Endothelial cell of umbilical vein (primary cell): ENCODE results near the gene COL18A1. TPM values are rescaled to one million over a fixed set of nuclear protein-coding genes. Genes with fewer than 3 reads are reported as not detected.

Experiments
- BruUV-seq: library from RNA; stranded (reverse); fragments of 400-500 nt; replicated peaks from 2 replicates; lab custom pipeline; 2021; lab: Mats Ljungman, UMichigan
- CTCF ChIA-PET: fragments of 300-600, 350-600 bp; sonication (Branson Sonifier 250); formaldehyde crosslinking; loops from one replicate; lab custom pipeline; 2021; ENCODE audit warnings: antibody characterized with exemption, inconsistent platforms; lab: Charles Lee
- POLR2A ChIA-PET: fragments of 300-600, 350-600 bp; sonication (Branson Sonifier 250); formaldehyde crosslinking; loops from one replicate; lab custom pipeline; 2021; ENCODE audit warnings: antibody characterized with exemption, inconsistent platforms; lab: Charles Lee
- DNase-seq: peaks from one replicate; pipeline ENCODE4 v3.0.0-alpha.2; 2011; ENCODE audit warnings: low read depth, low spot score
- FAIRE-seq: peaks from 2 replicates; lab custom pipeline; 2011; peaks lifted over from hg19 to GRCh38; lab: Jason Lieb, UNC
- H2AFZ ChIP-seq: 2 replicates; pipeline ENCODE4 v1.6.0; 2012; ENCODE audit warnings: low read depth, low read length, control low read depth, inconsistent platforms
- H3K27ac ChIP-seq: 2 replicates; pipeline ENCODE4 v1.5.1; 2011; ENCODE audit warnings: low read depth, mild to moderate bottlenecking, control low read depth, low read length, moderate library complexity; ENCODE audit not compliant: insufficient read depth
- H3K27me3 ChIP-seq, 2 experiments: 2 replicates each; pipeline versions ENCODE4 v1.6.0 to v1.6.1; 2011; ENCODE audit warnings: low read length in 2 of 2, mixed read lengths in 1 of 2; ENCODE audit not compliant: control insufficient read depth in 2 of 2, insufficient read depth in 2 of 2
- H3K36me3 ChIP-seq, 2 experiments: 2 replicates in 1 of 2; 3 replicates in 1 of 2; pipeline ENCODE4 v1.5.1; 2011; ENCODE audit warnings: low read length in 2 of 2, mild to moderate bottlenecking in 1 of 2, moderate library complexity in 1 of 2; ENCODE audit not compliant: control insufficient read depth in 2 of 2, insufficient read depth in 2 of 2; ENCODE audit errors: extremely low read depth in 1 of 2
- H3K4me1 ChIP-seq: 3 replicates; pipeline ENCODE4 v1.5.1; 2011; ENCODE audit warnings: mild to moderate bottlenecking, low read length; ENCODE audit not compliant: control insufficient read depth, insufficient read depth; ENCODE audit errors: extremely low read depth
- H3K4me2 ChIP-seq: 2 replicates; pipeline ENCODE4 v1.6.1; 2011; ENCODE audit warnings: low read length, control low read depth, mixed read lengths; ENCODE audit not compliant: insufficient read depth
- H3K4me3 ChIP-seq, 3 experiments: fragments of 200-600 bp in 1 of 3; sonication (generic), shearing (Covaris generic) in 1 of 3; replicated peaks in 1 of 3; 2 replicates each; pipeline ENCODE4 v1.5.1; 2011 to 2016; ENCODE audit warnings: control low read depth in 3 of 3, low read length in 3 of 3, mild to moderate bottlenecking in 2 of 3, inconsistent platforms in 1 of 3, low read depth in 1 of 3, moderate library complexity in 1 of 3; ENCODE audit not compliant: insufficient read depth in 1 of 3
- H3K79me2 ChIP-seq: 2 replicates; pipeline ENCODE4 v1.6.0; 2012; ENCODE audit warnings: low read length, inconsistent platforms; ENCODE audit not compliant: control insufficient read depth, insufficient read depth
- H3K9ac ChIP-seq: replicated peaks from 2 replicates; pipeline ENCODE3; 2011; ENCODE audit warnings: low read length, control low read depth; ENCODE audit not compliant: insufficient read depth; ENCODE audit errors: extremely low read depth
- H3K9me1 ChIP-seq: replicated peaks from 3 replicates; pipeline ENCODE4 v1.6.0; 2011; ENCODE audit warnings: mild to moderate bottlenecking, low read length; ENCODE audit not compliant: control insufficient read depth, insufficient read depth; ENCODE audit errors: extremely low read depth
- H3K9me3 ChIP-seq: replicated peaks from 2 replicates; pipeline ENCODE4 v1.5.1; 2012; ENCODE audit warnings: low read length, inconsistent platforms; ENCODE audit not compliant: control insufficient read depth, insufficient read depth
- H4K20me1 ChIP-seq: replicated peaks from 2 replicates; pipeline ENCODE3; 2011; ENCODE audit warnings: mild to moderate bottlenecking, low read length; ENCODE audit not compliant: control insufficient read depth, insufficient read depth; ENCODE audit errors: extremely low read depth
- EZH2 ChIP-seq: IDR thresholded peaks from 2 replicates; pipeline ENCODE4 v1.6.1; 2012; ENCODE audit warnings: borderline replicate concordance, low read depth, mild to moderate bottlenecking, moderate library complexity, low read length, inconsistent platforms; ENCODE audit not compliant: severe bottlenecking
- FOS ChIP-seq: IDR thresholded peaks from 2 replicates; pipeline ENCODE4 v1.6.1; 2011; ENCODE audit warnings: mild to moderate bottlenecking, low read length, moderate library complexity, borderline replicate concordance; ENCODE audit not compliant: insufficient read depth
- GATA2 ChIP-seq: IDR thresholded peaks from 2 replicates; pipeline ENCODE4 v1.7.0; 2011; ENCODE audit warnings: low read depth, mild to moderate bottlenecking, moderate library complexity, mixed read lengths, low read length; ENCODE audit not compliant: insufficient read length, insufficient read depth
- JUN ChIP-seq: IDR thresholded peaks from 2 replicates; pipeline ENCODE4 v1.6.1; 2011; ENCODE audit warnings: borderline replicate concordance, low read depth; ENCODE audit not compliant: insufficient read length, insufficient read depth
- MAX ChIP-seq: IDR thresholded peaks from 2 replicates; pipeline ENCODE4 v1.6.1; 2011; ENCODE audit not compliant: insufficient read depth, insufficient read length
- MYC ChIP-seq: IDR thresholded peaks from one replicate; pipeline ENCODE4 v1.6.1; 2011; ENCODE audit warnings: mild to moderate bottlenecking, low read depth, low read length
- POLR2A ChIP-seq: IDR thresholded peaks from 2 replicates; pipeline ENCODE4 v1.6.1; 2012; ENCODE audit warnings: low read depth, mild to moderate bottlenecking, control low read depth, low read length
- POLR2AphosphoS5 ChIP-seq: IDR thresholded peaks from 2 replicates; pipeline ENCODE4 v1.6.1; 2012; ENCODE audit warnings: low read depth, mild to moderate bottlenecking, control low read depth, low read length, moderate library complexity; ENCODE audit not compliant: insufficient read depth
- dilution Hi-C: fragments of 300-500 bp; cut with MboI; formaldehyde crosslinking; loops from one replicate; pipeline ENCODE4 v1.15.0; 2019; ENCODE audit warnings: low sequenced_read_pairs; ENCODE audit not compliant: extremely low pct_ligation_motif_present
- intact Hi-C: fragments of 100-400 bp; cut with micrococcal nuclease; formaldehyde crosslinking; loops from one replicate; pipeline ENCODE4 v1.10.0; 2022
- polyA plus RNA-seq, 4 experiments: library from polyadenylated mRNA; depleted of rRNA in 3 of 4; stranded (reverse) in 3 of 4; unstranded in 1 of 4; fragments of >200 nt; gene quantifications; 2 replicates each; pipeline versions ENCODE4 v1.2.1 to v1.2.3, GENCODE V29; 2011 to 2012; ENCODE audit warnings: missing spikeins in 1 of 4
- total RNA-seq: library from RNA; stranded (reverse); gene quantifications from 2 replicates; pipeline ENCODE4 v1.2.3, GENCODE V29; 2021
- TF ChIP-seq, protein P1 (sequence below), 2 donors: IDR thresholded peaks; 1 replicate in 1 of 2; 2 replicates in 1 of 2; pipeline ENCODE4 v1.5.1; 2011; ENCODE audit warnings: low read length in 2 of 2, mild to moderate bottlenecking in 2 of 2, moderate library complexity in 2 of 2, control low read depth in 1 of 2, inconsistent platforms in 1 of 2, low read depth in 1 of 2; ENCODE audit not compliant: insufficient read depth in 1 of 2; ENCODE audit errors: extremely low read depth in 1 of 2

COL18A1 gene
- total and polyA plus RNA-seq, 2 donors (not counting 3 experiments of a cell fraction or from before 2014, with no cell fraction given): 198 to 252 TPM

GRCh38 chr21:45507888-45508508 lies 103.0 kb downstream of the COL18A1 start:
- Histone ChIP-seq H3K27ac (no peak overlapping the region), H3K27me3 (no peaks in the 10 kb centered on the region), H3K9me3 (no peaks in the 10 kb centered on the region), H3K4me2 (no peak overlapping the region), H3K79me2 (no peaks in the 10 kb centered on the region), H3K4me1 (no peaks in the 10 kb centered on the region), H3K9ac (no peak overlapping the region), H2AFZ (no peak overlapping the region), H4K20me1 (no peaks in the 10 kb centered on the region), H3K36me3 (peaks cover 3 to 12% of the 10 kb centered on the region in 2 experiments), H3K9me1 (no peaks in the 10 kb centered on the region), H3K4me3 (no peak overlapping the region)
- DNase-seq: no peak
- TF ChIP-seq FOS (no peak), MYC (no peak), EZH2 (no peak), POLR2AphosphoS5 (no peak), POLR2A (peak; percentile 11), GATA2 (no peak)
- POLR2A ChIA-PET: no interaction called here
- BruUV-seq: no TSS peak
- FAIRE-seq: no peak
- intact Hi-C loops: no loop called here
- CTCF ChIA-PET: no interaction called here
- dilution Hi-C loops: no loop called here

DNA sequence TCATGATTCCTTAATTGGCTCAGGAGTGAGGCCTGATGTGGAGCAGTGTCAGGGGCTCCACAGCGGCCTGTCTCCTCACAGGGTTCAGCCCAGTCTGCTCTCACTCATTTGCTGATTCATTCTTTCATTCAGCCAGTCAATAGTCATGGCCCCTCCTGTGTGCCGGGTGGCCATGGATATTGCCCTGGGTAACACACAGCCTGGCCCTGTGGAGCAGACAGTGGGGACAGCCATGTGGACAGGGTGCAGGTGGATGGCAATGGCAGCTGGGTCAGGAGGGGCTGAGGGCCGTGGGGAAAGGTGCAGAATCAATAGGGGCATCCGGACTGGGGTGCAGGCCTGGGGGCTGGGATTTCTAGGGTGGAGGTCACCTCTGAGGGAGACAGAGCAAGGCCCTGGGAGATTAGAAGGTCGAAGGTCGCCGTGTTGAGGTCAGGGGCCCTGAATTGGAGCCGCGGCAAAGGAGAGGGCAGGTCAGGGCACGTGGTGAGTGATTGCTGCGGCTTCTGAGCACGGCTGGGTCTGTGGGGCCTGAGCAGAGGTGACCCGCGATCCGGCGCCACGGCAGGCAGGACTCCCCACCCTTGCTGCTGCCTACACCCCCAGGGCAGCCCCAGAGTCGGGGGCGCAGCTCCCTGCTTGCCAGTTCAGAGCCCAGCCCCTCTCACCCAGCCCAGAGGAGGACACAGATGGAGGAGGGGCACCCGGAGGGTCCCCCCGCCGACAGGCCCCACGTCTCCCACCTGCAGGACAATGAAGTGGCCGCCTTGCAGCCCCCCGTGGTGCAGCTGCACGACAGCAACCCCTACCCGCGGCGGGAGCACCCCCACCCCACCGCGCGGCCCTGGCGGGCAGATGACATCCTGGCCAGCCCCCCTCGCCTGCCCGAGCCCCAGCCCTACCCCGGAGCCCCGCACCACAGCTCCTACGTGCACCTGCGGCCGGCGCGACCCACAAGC lies 103.9 kb downstream of the COL18A1 start:
- CTCF ChIA-PET: no interaction called here
- Histone ChIP-seq H3K27me3 (no peaks in the 10 kb centered on the region), H3K36me3 (peaks cover 3 to 19% of the 10 kb centered on the region in 2 experiments), H3K9me3 (no peaks in the 10 kb centered on the region), H3K4me2 (no peak overlapping the region), H3K27ac (no peak overlapping the region), H3K4me3 (no peak overlapping the region), H3K79me2 (no peaks in the 10 kb centered on the region), H3K4me1 (no peaks in the 10 kb centered on the region), H2AFZ (no peak overlapping the region), H4K20me1 (no peaks in the 10 kb centered on the region), H3K9ac (no peak overlapping the region), H3K9me1 (no peaks in the 10 kb centered on the region)
- no peak for TF ChIP-seq EZH2
- no peak for TF ChIP-seq GATA2
- TF ChIP-seq POLR2A: no peak
- no peak for TF ChIP-seq JUN
- TF ChIP-seq MAX: no peak
- TF ChIP-seq POLR2AphosphoS5: no peak
- TF ChIP-seq, protein P1, sequence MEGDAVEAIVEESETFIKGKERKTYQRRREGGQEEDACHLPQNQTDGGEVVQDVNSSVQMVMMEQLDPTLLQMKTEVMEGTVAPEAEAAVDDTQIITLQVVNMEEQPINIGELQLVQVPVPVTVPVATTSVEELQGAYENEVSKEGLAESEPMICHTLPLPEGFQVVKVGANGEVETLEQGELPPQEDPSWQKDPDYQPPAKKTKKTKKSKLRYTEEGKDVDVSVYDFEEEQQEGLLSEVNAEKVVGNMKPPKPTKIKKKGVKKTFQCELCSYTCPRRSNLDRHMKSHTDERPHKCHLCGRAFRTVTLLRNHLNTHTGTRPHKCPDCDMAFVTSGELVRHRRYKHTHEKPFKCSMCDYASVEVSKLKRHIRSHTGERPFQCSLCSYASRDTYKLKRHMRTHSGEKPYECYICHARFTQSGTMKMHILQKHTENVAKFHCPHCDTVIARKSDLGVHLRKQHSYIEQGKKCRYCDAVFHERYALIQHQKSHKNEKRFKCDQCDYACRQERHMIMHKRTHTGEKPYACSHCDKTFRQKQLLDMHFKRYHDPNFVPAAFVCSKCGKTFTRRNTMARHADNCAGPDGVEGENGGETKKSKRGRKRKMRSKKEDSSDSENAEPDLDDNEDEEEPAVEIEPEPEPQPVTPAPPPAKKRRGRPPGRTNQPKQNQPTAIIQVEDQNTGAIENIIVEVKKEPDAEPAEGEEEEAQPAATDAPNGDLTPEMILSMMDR (IDR thresholded peaks at IDR 0.05; ENCODE audit: extremely low read depth in 1 of 2, insufficient read depth in 1 of 2, low read depth in 1 of 2, low read length in 2 of 2): no peak
- no peak for TF ChIP-seq FOS
- TF ChIP-seq MYC: no peak
- DNase-seq (no peak), FAIRE-seq (no peak)
- intact Hi-C loops: no loop called here
- dilution Hi-C loops: no loop called here
- POLR2A ChIA-PET: no interaction called here
- BruUV-seq: no TSS peak
